ENCODE measurements around the gene ADGRV1.

DNA sequence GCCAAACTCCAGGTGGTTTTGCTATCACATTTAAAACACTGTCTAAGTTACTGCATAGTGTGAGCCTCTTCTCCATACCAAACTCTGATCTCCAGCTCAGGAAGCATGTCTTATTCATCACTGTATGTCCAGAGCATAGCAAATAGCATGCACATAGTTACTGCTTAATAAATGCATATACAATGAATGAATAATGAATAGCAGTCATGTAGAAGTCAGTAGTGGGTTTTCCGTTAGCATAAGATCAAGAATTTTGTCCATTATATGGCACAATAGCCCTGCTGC is 495.1 kb downstream of the ADGRV1 start:
- TF ChIP-seq, protein P1, sequence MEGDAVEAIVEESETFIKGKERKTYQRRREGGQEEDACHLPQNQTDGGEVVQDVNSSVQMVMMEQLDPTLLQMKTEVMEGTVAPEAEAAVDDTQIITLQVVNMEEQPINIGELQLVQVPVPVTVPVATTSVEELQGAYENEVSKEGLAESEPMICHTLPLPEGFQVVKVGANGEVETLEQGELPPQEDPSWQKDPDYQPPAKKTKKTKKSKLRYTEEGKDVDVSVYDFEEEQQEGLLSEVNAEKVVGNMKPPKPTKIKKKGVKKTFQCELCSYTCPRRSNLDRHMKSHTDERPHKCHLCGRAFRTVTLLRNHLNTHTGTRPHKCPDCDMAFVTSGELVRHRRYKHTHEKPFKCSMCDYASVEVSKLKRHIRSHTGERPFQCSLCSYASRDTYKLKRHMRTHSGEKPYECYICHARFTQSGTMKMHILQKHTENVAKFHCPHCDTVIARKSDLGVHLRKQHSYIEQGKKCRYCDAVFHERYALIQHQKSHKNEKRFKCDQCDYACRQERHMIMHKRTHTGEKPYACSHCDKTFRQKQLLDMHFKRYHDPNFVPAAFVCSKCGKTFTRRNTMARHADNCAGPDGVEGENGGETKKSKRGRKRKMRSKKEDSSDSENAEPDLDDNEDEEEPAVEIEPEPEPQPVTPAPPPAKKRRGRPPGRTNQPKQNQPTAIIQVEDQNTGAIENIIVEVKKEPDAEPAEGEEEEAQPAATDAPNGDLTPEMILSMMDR (IDR thresholded peaks at IDR 0.05): no peak
- no peak for TF ChIP-seq POLR2A (IDR thresholded peaks at IDR 0.05)
